Nucleus accumbens (tissue), 56 donors: ENCODE data around the gene SDC1.

Experiments
- DNase-seq, 56 donors: peaks; one replicate each; lab custom pipeline; 2025; lab: John Stamatoyannopoulos, UW

SDC1 gene

DNA sequence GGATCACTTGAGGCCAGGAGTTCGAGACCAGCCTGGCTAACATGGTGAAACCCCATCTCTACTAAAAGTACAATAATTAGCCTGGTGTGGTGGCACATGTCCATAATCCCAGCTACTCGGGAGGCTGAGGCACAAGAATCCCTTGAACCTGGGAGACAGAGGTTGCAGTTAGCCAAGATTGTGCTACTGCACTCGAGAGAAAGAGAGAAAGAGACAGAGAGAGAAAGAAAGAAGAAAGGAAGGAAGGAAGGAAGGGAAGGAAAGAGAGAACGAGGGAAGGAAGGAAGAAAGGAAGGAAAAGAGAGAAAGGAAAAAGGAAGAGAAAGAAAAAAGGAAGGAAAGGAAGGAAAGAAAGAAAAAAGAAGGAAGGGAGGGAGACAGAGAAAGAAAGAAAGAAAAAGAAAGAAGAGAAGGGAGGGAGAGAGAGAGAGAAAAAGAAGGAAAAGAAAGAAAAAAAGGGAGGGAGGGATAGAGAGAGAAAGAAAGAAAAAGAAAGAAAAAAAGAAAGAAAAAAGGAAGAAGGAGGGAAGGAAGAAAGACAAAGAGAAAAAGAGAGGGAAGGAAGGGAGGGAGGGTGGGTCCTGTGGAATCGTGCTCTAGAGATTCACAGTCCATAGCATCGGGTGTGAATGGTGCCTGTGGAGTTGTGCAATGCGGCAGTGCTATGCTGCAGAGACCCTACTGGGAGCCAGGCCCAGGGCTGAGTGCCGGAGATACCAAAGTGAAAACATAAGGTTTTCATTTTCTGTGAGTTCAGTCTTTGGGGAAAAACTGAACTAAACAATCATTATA is 4.6 kb upstream of the SDC1 start:
- no peak for DNase-seq

DNA sequence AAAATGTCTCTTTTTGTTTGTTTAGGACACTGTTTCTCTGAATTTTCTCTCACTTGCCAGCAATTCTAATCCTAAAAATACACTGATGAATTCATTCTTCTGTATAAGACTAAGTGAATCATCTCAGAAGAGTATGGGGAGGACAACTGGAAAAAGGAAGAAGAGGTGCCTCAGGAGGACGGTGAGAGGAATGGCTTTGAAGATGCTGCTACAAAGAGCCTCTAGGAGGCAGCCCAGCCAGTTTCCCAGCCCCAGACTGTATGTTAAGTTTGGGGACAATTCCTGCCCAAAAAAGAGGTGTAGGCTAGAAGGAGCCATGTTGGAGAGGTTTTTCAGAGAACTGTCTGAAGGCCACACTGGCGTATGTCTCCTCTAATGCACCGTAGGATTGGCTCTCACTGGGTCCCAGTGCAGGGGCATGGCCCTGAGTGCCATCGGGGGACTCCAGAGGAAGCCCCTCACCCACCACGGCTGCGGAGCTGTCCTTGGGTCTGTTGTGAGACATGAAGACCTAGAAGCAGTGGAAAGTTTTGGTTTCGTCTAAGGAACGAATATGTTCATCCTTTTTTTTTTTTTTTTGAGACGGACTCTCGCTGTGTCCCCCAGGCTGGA is 3.1 kb upstream of the SDC1 start:
- no peak for DNase-seq

DNA sequence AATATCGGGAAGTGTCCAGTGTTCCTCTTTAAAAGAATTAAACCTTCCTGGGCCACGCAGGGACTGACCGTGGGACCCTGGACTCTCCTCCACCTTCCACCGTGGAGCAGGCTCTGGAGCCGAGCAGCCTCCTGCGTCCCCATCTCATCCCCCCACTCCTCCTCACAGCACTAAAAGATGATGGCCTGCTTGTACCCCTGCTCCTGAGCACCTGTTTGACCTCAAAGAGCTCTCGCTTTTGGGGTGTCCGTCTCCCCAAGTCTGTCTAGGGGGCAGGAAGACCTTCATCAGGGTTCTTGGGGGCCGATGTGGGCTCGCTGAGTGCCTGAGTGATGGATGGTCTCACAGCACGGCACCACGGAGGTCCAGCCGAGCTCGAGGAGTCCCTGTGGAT is 1.2 kb upstream of the SDC1 start:
- DNase-seq: no peak

DNA sequence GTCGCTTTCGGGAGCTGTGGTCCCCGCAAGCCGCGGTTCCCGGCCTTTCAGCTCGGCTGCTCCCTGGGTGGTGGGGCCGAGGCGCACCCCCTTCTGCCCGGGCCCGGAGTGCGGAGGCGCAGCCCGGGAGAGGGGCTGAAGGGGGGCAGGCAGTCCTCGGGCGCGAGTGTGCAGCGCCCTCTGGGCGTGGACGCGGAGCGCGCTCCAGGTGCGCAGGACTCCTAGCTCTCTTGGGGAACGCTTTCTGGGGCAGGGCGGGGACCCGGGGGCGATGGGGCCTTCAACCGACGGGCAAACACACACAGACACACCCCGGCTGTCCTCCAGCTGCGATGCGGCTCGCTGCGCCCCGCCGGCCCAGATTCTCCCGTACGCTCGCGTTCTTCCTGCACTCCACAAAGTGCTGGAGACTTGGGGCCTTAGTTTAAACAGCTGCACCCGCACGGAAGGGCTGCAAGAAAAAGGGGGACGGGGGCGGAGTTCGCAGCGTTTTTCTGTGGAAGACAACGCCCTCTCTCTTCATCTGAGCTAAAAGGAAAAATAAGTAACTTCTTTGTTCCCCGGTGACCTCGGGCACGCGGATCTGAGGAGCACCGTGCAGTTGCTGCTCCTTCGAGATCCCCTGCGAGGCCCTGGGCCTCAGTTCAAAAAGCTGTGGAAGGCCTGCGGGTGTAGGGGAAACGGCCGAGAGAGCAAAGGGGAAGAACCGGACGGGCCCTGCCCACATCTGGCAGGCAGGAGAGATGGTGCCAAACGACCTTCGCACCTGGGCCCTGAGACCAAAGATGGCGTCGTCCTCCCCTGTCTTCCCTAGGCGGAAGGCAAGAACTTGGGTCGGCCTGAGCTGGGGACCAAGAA is 593 bp upstream of the SDC1 start:
- DNase-seq: peak in 22 of 56 donors; percentile 3 to 58 (median 24)

DNA sequence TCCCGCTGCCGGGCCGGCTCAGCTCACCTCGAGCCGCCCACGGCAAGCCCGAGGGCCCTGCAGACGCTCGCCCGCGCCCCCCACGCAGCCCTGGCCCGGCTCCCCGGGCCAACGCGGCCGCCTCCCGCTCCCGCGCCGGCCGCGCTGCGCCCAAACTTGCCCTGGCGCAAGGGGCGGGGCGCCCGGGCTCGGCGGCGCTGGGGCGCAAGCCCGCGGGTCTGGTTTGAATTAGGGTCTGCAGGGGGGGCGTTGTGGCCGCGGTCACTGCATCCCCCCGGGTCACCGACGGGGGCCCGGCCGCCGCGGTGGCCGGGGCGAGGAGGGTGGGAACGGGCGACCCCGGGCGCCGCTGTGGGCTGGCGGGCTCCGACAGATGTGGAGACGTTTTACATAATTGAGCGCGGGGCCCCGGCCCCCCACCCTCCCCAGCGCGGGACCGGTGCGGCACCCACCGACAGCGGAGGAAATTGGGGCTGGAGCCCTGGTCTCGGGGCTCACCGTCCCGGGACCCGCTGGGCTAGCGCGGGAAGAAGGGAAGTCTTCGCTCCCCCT is 690 bp downstream of the SDC1 start:
- DNase-seq: peak in 1 of 56 donors; percentile 5

DNA sequence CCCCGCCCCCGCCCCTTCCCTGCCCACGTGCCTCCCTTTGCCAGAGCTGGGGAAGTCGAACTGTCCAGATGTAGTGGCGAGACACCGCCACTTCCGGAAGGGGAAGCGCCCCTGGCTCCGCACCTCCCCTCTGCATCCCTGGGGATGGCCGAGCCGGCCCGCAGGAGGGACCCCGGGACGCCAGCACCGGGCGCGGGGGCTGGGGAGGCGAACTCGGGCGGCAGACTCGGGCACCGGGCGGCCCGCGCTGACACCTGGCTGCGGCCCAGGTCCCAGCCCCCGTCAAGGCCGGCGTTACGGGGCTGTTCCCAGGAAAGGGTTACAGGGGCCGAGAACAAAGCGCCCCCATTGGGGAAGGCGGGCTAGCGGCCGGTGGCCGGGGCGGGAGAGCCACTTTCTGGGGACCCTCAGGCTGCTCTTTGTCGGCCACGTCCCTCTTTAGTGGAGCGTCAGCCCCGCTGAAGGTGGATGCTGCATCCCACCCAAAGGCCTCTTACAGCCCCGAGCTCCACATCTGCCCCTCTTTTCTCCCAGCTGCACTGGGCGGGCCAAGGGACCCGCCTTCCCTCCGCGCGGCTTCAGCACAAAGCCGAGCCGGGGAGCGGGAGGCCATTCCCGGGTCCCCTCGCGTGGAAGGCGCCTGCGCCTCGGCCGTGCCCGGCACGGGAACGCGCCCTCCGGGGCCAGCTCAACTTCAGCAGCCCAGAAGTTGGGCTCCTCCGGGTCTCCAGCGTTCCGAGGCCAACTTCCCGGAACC is 1.3 kb downstream of the SDC1 start:
- peak in 6 of 56 donors; percentile 3 to 37 (median 9) for DNase-seq

DNA sequence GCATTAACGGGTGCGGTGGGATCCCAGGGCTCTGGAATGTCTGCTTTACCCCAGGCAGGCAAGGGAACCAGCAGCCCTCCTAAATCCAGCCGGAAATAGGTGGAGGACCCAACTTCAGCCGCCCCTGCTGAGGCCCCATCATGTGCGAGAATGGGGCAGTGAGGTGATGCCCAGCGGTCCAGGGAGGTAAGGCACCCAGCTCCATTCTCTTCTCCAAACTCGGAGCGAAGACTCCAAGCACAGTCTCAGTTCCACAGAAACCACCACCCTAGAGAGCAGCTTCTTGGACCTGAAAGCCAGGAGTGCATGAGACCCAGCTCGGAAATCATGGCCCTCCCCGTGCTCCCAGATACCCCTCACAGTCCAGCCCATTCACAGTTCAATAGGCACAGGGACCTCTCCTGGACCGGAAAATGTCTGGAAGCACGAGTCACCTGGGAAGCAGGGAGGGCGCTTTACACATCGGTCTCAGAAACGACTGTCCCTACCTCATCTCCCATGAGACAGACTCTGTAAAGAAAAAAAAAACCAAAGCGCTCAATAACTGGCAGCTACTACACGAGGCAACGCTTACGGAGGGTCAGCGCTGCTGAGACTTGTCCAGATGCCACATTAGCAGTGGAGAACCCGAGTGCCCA is 2.0 kb downstream of the SDC1 start:
- no peak for DNase-seq

DNA sequence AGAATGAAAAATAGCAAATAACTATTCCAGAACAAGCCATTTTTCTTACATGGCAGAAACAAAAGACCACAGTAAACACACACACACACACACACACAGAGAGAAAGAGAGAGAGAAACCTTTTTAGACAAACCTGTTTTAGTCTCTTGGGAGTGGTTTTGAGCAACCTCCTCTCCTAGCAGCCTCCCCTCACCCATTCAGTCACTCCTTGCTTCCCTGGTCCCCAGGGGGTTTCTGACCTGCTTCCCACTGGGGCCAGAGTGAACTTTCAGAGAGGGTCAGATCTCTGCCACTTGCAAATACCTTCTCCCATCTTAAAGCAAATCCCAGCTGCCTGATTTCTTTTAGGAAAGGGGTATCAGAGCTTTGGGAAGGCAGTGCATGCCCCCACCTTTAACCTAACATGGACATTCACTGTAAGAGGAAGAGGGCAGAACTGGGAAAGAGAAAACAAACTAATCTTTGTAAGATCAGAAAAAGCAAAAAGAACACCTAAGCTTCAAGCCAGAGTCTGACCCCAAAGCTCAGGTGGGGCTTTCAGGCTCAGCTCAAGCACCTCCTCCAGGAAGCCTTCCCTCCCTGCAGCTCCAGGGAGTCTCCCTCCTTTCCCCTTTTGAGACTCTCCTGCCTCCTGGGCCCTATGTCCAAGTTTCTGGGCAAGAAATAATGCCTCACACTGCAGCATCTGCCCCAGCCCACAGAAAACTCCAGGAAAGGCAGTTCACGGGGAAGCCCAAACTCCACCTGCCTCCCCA is 2.7 kb downstream of the SDC1 start:
- no peak for DNase-seq

DNA sequence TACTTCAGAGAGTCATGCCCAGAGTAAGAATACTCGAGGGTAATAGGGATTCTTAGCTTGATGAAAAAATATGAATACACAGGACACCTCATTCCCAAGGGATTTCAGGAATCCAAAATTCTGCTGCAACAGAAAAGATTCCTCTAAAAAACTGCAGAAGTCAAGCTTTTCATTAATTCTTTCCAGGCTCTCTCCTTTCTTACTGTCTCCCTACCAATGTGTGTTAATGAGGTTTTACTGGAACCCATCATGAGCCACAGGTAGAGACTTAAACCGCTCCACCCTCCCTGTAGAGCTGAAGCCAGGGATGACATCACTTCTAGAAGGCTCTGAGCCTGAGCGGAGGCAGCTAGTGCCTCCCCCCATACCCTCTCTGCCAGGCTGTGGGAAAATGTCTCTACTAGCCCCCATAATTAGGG is 3.4 kb downstream of the SDC1 start:
- DNase-seq: no peak

DNA sequence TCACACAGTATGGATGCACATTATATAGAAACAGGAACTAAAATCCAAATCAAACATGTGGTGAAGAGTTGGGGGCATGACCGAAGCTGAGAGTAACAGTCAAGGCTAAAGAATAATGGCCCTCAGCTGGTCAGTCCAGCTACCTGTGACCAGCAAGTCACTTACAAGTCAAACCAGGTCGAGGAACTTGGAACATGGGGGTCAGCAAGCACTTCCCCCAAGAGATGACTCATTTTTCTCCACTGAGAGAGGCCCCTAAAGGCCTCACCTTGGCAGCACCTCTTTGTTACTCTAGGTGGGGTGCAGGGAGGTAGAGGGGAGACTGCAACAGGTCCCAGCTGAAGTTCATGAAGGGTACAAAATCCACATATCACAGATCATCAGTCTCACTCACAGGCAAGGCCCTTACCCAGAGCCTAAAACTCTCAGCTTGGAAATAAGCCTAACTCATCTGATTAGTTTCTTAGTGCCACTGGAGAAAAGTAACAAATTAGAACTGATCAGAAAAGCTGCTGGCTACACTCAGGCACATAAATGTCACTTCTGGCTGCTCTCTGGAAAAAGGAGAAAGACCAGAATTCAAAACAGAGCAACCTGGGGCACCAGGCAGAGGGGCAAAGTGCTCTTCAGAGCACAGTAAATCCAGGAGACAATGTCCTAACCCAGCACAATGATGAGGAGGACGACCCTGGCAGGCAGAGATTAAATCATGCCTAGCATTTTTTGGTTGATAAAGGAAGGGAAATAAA is 4.0 kb downstream of the SDC1 start:
- DNase-seq: no peak

DNA sequence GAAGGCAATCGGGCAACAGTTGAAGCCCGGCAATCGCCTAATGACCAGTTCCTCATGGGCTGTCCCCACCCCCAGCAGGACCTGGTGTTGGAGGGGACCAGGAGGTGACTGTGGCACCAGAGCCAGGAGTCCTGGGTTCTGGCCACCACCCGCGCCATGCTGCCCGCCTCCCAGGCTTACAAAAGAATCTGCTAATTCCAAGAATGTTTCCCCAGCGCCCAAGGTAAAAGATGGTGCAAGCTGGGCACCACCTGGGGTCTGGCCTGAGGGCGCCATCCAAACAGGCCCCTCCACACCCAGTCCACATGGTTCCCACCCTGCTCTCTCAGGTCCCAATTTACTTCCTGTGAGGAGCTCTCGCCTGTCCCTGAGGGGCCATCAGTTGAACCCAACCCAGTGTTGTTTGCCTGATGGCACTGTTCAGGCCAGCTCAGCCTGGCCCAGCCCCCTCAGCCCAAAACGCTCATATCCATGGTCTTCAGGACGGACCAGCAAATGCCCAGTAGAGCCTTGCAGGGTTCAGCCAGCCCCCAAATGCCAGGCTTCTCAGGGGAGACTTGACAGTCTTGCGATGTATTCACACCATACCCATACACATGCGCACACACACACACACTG is 5.1 kb downstream of the SDC1 start:
- no peak for DNase-seq

DNA sequence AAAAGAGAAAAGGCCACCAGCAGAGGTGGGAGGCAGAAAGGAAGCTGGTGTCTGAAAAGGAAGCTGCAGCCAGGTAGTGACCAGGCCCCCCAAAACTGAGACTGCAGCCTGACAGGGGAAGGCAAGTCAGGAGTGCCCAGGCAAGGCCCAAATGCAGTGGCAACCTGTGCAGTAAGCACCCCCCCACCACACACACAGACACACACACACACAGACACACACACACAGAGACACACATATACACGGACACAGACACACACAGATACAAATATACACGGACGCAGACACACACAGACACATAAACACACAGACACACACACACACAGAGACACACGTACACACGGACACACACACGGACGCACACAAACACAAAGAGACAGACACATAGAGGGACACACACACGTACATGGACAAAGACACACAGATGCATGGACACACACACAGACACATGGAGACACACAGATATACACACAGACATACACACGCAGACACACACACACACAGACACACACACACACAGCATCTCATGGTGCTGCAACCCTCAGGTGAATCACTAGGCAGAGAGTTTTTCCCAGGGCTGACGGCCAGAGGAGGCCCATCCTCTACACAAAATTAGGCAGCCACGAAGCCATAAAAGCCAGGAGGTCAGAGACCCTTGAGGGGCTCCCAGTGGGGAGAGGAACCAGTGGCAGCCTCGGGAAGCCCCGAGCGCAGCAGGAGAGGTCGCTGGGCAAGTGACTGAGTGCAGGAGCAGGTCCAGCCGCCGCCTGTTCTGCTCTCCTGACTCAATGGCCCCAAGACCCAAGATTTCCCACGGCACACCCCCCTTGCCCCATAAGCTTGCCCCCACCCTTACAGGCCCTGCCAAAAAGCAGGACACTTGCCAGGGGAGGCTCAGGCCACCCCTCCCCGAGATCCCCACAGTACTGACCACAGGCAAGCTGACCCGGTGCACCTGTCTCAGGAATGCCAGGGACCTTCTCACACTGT is 6.3 kb downstream of the SDC1 start:
- DNase-seq: no peak

DNA sequence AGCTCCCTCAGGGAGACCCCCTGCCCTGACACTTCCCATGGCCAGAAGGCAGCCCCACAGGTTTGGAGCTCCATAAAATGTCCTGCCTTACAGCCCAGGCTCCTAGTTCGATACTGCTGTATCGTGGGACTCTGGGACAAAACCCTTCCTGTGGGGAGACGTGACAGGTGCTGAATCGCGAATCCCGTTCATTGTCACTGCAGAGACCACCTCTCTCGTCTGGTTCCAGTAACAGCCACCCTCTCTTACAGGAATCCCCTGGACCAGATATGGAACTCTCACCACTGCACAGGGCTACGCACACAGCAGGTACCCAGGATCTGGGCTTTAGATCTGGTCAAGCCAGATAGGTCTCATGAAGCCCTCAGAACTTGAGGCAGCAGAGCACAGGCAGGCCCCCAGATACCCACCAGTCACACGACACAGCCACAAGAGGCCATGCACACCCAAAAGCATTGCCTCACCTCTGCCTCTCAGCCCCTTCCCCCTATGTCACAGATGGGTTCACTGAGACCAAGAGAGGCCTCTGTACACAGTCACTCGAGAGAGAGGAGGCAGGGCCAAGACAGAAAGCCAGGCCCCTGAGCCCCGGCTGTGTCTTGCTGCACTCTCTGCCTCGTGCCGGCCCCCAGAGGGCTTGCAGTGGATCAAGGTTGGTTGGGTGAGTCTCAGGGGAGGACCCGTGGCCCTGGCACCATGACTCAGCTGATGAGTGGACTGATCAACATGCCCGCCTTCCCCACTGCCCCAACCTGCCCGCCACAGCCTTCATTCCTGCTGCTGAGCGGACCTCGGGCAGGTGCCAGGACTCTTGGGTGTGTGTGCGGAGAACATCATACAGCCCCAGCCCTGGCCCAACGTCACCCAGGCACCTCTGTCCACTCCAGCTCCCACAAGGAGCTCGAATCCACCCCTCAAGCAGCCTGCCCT is 7.6 kb downstream of the SDC1 start:
- no peak for DNase-seq

DNA sequence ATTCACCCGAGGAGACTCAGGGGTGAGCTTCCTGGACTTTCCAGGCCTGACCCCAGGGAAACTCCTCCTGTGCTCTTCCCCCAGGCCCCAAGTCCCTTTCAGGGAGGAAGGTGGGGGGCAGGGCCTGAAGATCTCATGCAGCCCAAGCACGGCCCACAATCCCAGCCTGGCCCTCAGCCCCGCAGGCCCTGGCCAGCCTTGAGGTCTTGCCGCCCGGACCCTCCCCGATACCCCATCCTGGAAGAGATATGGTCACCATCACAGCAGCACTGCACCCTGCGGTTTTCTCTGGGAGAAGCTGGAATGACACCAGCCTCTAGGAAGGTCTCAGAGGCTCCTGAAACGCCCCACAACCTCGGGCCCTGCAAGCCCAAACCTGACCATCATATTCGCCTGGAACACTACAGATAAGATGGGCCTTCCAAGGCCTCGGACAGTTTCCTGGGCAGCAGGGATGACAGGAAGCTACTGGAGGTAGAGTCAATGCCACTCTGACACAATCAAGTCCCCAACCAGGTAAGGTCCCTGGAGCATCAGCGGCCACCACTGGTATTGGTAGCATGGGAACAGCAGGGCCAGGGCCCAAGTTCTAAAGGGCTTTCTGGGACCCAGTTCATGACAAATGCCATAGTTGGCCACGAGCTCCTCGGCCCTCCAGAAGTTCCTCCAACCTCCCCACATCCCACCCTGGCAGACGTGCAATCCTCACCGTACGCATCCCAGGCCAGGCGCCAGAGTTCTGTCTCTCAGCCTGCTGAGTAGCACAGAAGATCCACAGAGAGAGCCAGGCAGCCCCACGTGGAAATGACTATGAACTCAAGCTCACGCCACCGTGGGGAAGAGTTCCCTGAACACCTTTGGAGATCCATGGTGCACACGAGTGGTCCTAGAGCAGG is 8.6 kb downstream of the SDC1 start:
- DNase-seq: no peak
